Thymus (tissue), 11 donors: ENCODE measurements around the gene SELENOW. TPM values are rescaled to one million over a fixed set of nuclear protein-coding genes. Genes with fewer than 3 reads are reported as not detected.
A peak's percentile ranks its signal among the peaks of the same experiment; 100 is the strongest.

Source experiments
- DNase-seq, 9 donors: peaks; one replicate each; pipeline ENCODE4 v3.0.0-alpha.2; 2013; ENCODE audit warnings: low spot score in 9 of 9, low read depth in 6 of 9, missing footprints in 1 of 9
- H3K27ac ChIP-seq, 2 donors: one replicate each; pipeline ENCODE4 v1.5.1; 2013; ENCODE audit warnings: control low read depth in 1 of 2, low read depth in 1 of 2, low read length in 1 of 2, mild to moderate bottlenecking in 1 of 2, moderate library complexity in 1 of 2
- H3K27me3 ChIP-seq, 2 donors: one replicate each; pipeline ENCODE4 v1.5.1; 2013; ENCODE audit warnings: low read length in 1 of 2; ENCODE audit not compliant: control insufficient read depth in 2 of 2, insufficient read depth in 1 of 2
- H3K36me3 ChIP-seq, 2 donors: one replicate each; pipeline ENCODE4 v1.5.1; 2013; ENCODE audit warnings: low read length in 1 of 2, mild to moderate bottlenecking in 1 of 2, moderate library complexity in 1 of 2; ENCODE audit not compliant: control insufficient read depth in 2 of 2, insufficient read depth in 2 of 2
- H3K4me1 ChIP-seq, 2 donors: one replicate each; pipeline ENCODE4 v1.5.1; 2013; ENCODE audit warnings: low read length in 2 of 2; ENCODE audit not compliant: control insufficient read depth in 2 of 2, insufficient read depth in 2 of 2
- H3K4me3 ChIP-seq, 2 donors: one replicate each; pipeline ENCODE4 v1.5.1; 2013; ENCODE audit warnings: low read length in 2 of 2, control low read depth in 1 of 2, mild to moderate bottlenecking in 1 of 2
- H3K9me3 ChIP-seq, 2 donors: one replicate each; pipeline ENCODE4 v1.5.1; 2013; ENCODE audit warnings: low read length in 1 of 2, mild to moderate bottlenecking in 1 of 2; ENCODE audit not compliant: control insufficient read depth in 2 of 2, insufficient read depth in 1 of 2
- WGBS: extraction: QIAGEN DNeasy Blood & Tissue Kit; methylation state at CpG from one replicate; pipeline ENCODE4 v1.1.7; 2013; 5-methylcytosine and 5-hydroxymethylcytosine counted together
- polyA plus RNA-seq: library from polyadenylated mRNA; stranded (reverse); fragments of 200-250 nt; gene quantifications from one replicate; pipeline ENCODE4 v1.2.3, GENCODE V29; 2013
- total RNA-seq: library from RNA; stranded (reverse); fragments of 120-200 nt; gene quantifications from one replicate; pipeline ENCODE4 v1.2.4, GENCODE V29; 2013
- donor health status: healthy.

SELENOW gene
- total and polyA plus RNA-seq, 2 donors = 198 to 349 TPM

GRCh38 chr19:47754206-47755064 lies 24.1 kb upstream of the SELENOW start:
- 33% methylated on average over 37 of the region's 37 CpGs for WGBS
- no peak overlapping the region for H3K4me3 ChIP-seq
- no peak for DNase-seq
- no peaks in the 10 kb centered on the region for H3K9me3 ChIP-seq
- H3K27me3 ChIP-seq = no peaks in the 10 kb centered on the region
- peaks cover 38 to 47% of the 10 kb centered on the region in 2 donors for H3K4me1 ChIP-seq
- peaks cover 77 to 88% of the 10 kb centered on the region in 2 donors for H3K36me3 ChIP-seq
- peak overlapping the region in 1 of 2 donors; percentile 30 for H3K27ac ChIP-seq

GRCh38 chr19:47755065-47755761 lies 23.3 kb upstream of the SELENOW start:
- no peak overlapping the region for H3K27ac ChIP-seq
- H3K4me3 ChIP-seq = no peak overlapping the region
- DNase-seq = no peak
- H3K27me3 ChIP-seq = no peaks in the 10 kb centered on the region
- peaks cover 31 to 40% of the 10 kb centered on the region in 2 donors for H3K4me1 ChIP-seq
- WGBS = 84% methylated on average over 36 of the region's 36 CpGs
- peaks cover 74 to 85% of the 10 kb centered on the region in 2 donors for H3K36me3 ChIP-seq
- no peaks in the 10 kb centered on the region for H3K9me3 ChIP-seq

GRCh38 chr19:47755762-47756626 lies 22.5 kb upstream of the SELENOW start:
- no peaks in the 10 kb centered on the region for H3K27me3 ChIP-seq
- H3K27ac ChIP-seq = no peak overlapping the region
- DNase-seq = no peak
- no peaks in the 10 kb centered on the region for H3K9me3 ChIP-seq
- H3K4me1 ChIP-seq = peaks cover 29 to 33% of the 10 kb centered on the region in 2 donors
- no peak overlapping the region for H3K4me3 ChIP-seq
- peaks cover 69 to 82% of the 10 kb centered on the region in 2 donors for H3K36me3 ChIP-seq
- WGBS = 98% methylated on average over 28 of the region's 28 CpGs

- no peak overlapping the region for H3K27ac ChIP-seq
- H3K9me3 ChIP-seq = no peaks in the 10 kb centered on the region
- DNase-seq = no peak
- H3K4me1 ChIP-seq = peaks cover 27 to 29% of the 10 kb centered on the region in 2 donors
- H3K36me3 ChIP-seq = peaks cover 63 to 76% of the 10 kb centered on the region in 2 donors
- no peak overlapping the region for H3K4me3 ChIP-seq
- H3K27me3 ChIP-seq = no peaks in the 10 kb centered on the region
- WGBS = 99% methylated on average over 12 of the region's 12 CpGs
These were observed 21.9 kb upstream of the SELENOW start for GRCh38 chr19:47756627-47756929.

GRCh38 chr19:47756953-47757608 lies 21.4 kb upstream of the SELENOW start:
- Histone ChIP-seq H3K9me3 (no peaks in the 10 kb centered on the region), H3K27ac (no peak overlapping the region), H3K4me3 (no peak overlapping the region), H3K4me1 (peaks cover 24 to 27% of the 10 kb centered on the region in 2 donors), H3K27me3 (no peaks in the 10 kb centered on the region), H3K36me3 (peaks cover 62 to 74% of the 10 kb centered on the region in 2 donors)
- DNase-seq = no peak
- WGBS = 98% methylated on average over 22 of the region's 22 CpGs

GRCh38 chr19:47757617-47758442 lies 20.7 kb upstream of the SELENOW start:
- no peak for DNase-seq
- Histone ChIP-seq H3K9me3 (no peaks in the 10 kb centered on the region), H3K4me1 (peaks cover 16 to 19% of the 10 kb centered on the region in 2 donors), H3K27ac (no peak overlapping the region), H3K27me3 (no peaks in the 10 kb centered on the region), H3K4me3 (no peak overlapping the region), H3K36me3 (peaks cover 54 to 67% of the 10 kb centered on the region in 2 donors)
- 90% methylated on average over 14 of the region's 14 CpGs for WGBS

GRCh38 chr19:47758443-47758804 lies 20.1 kb upstream of the SELENOW start:
- over 99% methylated on average over 5 of the region's 5 CpGs for WGBS
- no peaks in the 10 kb centered on the region for H3K27me3 ChIP-seq
- no peaks in the 10 kb centered on the region for H3K9me3 ChIP-seq
- no peak for DNase-seq
- H3K4me3 ChIP-seq = no peak overlapping the region
- peaks cover 10 to 14% of the 10 kb centered on the region in 2 donors for H3K4me1 ChIP-seq
- peaks cover 48 to 61% of the 10 kb centered on the region in 2 donors for H3K36me3 ChIP-seq
- H3K27ac ChIP-seq = no peak overlapping the region

- Histone ChIP-seq H3K4me3 (no peak overlapping the region), H3K27me3 (no peaks in the 10 kb centered on the region), H3K4me1 (peaks cover 0 to 2% of the 10 kb centered on the region in 2 donors), H3K9me3 (no peaks in the 10 kb centered on the region), H3K36me3 (peaks cover 35 to 44% of the 10 kb centered on the region in 2 donors), H3K27ac (no peak overlapping the region)
- DNase-seq = no peak
- 98% methylated on average over 5 of the region's 5 CpGs for WGBS
These were observed 17.9 kb upstream of the SELENOW start for GRCh38 chr19:47760632-47760999.
